T-helper 17 cell (primary cell): ENCODE results near the gene POLD4. TPM values are rescaled to one million over a fixed set of nuclear protein-coding genes. Genes with fewer than 3 reads are reported as not detected.
"Not testable (repeated sequence)": the region's sequence is repeated elsewhere in the genome, so short reads cannot be mapped to it uniquely, and the experiment has no call there.

Source experiments
- ATAC-seq: fragments of 150-1000 bp; cut with Tn5 transposase; 2 replicates; pipeline ENCODE4 v1.10.0; 2021; ENCODE audit warnings: mild to moderate bottlenecking, moderate library complexity
- DNase-seq, 3 donors: peaks; one replicate each; pipeline versions ENCODE4 v3.0.0 to v3.0.0-alpha.2; 2020 to 2021
- H3K9me3 ChIP-seq: one replicate; pipeline ENCODE4 v1.7.0; 2013; ENCODE audit warnings: low read length, mild to moderate bottlenecking; ENCODE audit not compliant: control insufficient read depth, poor library complexity, severe bottlenecking
- H3K27ac Mint-ChIP-seq: one replicate; pipeline ENCODE4 v1.8.0; 2022; ENCODE audit warnings: mild to moderate bottlenecking, moderate library complexity, mixed read lengths
- H3K27me3 Mint-ChIP-seq: one replicate; pipeline ENCODE4 v1.8.0; 2022; ENCODE audit warnings: mixed read lengths
- H3K36me3 Mint-ChIP-seq: one replicate; pipeline ENCODE4 v1.8.0; 2022; ENCODE audit warnings: low read depth, mixed read lengths
- H3K4me1 Mint-ChIP-seq: one replicate; pipeline ENCODE4 v1.8.0; 2022; ENCODE audit warnings: mild to moderate bottlenecking, mixed read lengths
- H3K4me3 Mint-ChIP-seq: one replicate; pipeline ENCODE4 v1.8.0; 2022; ENCODE audit warnings: mild to moderate bottlenecking, moderate library complexity, mixed read lengths
- total RNA-seq, 4 donors: library from RNA in 2 of 4; stranded (reverse) in 2 of 4; gene quantifications; one replicate each; pipeline ENCODE4 v1.2.3 and lab custom pipeline; 2022 to 2026

POLD4 gene
- 10 to 100 TPM; 45.9 to 61.0 TPM for total RNA-seq
- total RNA-seq (lab: John Stamatoyannopoulos, UW): 9.9 to 10.1 reads per million in 2 donors

DNA sequence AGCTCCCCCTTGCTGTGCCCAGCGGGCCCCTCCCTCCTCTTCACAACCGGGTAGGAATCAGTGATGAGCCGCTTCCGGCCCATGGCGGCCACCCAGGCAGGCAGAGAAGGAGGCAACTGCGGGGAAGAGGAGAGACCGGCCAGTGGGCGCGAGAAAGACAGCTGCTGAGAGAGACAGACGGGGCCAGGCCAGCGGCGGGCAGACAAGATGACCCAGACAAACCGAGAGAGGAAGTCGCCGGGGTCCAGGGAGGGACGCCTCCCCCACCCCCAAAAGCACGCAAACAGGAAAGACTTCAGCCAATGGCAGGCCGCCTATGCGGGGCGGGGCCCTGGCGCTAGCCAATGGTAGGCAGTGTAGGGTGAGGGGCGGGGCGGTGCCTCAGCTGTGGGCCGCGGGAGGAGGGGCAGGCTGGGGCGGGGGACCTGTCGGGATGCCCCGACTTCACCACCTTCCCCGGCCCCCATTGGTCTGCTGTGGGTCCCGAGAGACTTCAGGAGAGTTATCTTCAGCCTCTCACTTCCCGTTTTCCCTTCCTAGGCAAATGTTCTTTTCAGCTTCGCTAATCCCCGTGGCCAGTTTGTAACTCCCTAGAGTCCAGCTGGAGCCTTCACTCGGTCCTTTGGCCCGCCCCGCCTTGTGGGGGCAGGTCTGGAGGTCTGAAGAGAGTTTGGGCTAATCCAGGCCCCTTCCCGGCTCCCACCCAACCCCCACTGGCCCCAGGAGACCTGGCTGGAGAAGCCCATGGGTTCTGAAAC is at the start of gene POLD4:
Gene POLD4 (minus strand): TSS at position 230 of the 758 bp plus-strand sequence. CDS start 147 bp downstream, at position 83.
- peak within 1 kb of the TSS; percentile 97 for H3K27ac Mint-ChIP-seq
- H3K4me3 Mint-ChIP-seq: peak within 1 kb of the TSS; percentile 98
- H3K27me3 Mint-ChIP-seq: no peaks in the 10 kb centered on the region
- ATAC-seq (peak; percentile 90), DNase-seq (peak; percentile 92 to 95 (median 94))
- H3K36me3 Mint-ChIP-seq: no peaks in the 10 kb centered on the region
- H3K4me1 Mint-ChIP-seq: peaks cover 57% of the 10 kb centered on the region
- no peaks in the 10 kb centered on the region for H3K9me3 ChIP-seq

DNA sequence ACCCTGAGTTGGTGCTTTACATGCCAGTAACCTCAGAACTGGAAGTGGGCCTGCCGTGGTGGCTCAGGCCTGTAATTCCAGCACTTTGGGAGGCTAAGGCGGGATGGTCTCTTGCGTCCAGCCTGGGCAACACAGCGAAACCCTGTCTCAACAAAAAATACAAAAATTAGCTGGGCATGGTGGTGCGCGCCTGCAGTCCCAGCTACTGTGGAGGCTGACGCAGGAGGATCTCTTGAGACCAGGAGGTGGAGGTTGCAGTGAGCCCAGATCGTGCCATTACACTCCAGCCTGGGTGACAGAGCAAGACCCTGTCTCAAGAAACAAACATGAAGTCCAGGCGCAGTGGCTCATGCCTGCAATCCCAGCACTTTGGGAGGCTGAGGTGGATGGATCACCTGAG is 49.7 kb upstream of the POLD4 start:
- not testable (repeated sequence) for H3K27me3 Mint-ChIP-seq, H3K36me3 Mint-ChIP-seq, ATAC-seq, DNase-seq, H3K9me3 ChIP-seq
- Mint-ChIP-seq H3K27ac (peak overlapping the region; percentile 94), H3K4me3 (peak overlapping the region; percentile 99), H3K4me1 (peaks cover 37% of the 10 kb centered on the region)

DNA sequence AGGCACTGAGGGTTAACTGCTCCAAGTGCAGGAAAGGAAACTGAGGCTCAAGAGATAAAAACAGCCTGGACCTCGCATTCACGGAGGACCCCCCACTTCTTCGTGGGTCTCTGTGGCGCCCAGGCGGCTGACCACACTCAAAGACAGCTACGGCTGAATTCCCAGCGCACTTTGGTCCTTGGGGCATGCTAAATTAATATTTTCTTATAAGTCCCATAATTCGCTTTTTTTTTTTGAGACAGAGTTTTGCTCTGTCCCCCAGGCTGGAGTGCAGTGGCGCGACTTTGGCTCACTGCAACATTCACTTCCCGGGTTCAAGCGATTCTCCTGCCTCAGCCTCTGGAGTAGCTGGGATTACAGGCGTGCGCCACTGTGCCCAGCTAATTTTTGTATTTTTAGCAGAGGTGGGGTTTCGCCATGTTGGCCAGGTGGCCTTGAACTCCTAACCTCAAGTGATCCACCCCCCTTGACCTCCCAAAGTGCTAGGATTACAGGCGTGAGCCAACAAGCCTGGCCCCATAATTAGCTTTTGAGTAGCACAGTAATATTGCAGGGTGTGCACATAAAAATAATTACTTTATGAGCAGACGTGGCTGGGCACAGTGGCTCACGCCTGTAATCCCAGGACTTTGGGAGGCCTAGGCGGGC is 49.0 kb upstream of the POLD4 start:
- ATAC-seq, H3K27me3 Mint-ChIP-seq, H3K9me3 ChIP-seq, H3K36me3 Mint-ChIP-seq, DNase-seq: not testable (repeated sequence)
- H3K4me3 Mint-ChIP-seq: peak overlapping the region; percentile 99
- H3K4me1 Mint-ChIP-seq: peaks cover 39% of the 10 kb centered on the region
- peak overlapping the region; percentile 94 for H3K27ac Mint-ChIP-seq

DNA sequence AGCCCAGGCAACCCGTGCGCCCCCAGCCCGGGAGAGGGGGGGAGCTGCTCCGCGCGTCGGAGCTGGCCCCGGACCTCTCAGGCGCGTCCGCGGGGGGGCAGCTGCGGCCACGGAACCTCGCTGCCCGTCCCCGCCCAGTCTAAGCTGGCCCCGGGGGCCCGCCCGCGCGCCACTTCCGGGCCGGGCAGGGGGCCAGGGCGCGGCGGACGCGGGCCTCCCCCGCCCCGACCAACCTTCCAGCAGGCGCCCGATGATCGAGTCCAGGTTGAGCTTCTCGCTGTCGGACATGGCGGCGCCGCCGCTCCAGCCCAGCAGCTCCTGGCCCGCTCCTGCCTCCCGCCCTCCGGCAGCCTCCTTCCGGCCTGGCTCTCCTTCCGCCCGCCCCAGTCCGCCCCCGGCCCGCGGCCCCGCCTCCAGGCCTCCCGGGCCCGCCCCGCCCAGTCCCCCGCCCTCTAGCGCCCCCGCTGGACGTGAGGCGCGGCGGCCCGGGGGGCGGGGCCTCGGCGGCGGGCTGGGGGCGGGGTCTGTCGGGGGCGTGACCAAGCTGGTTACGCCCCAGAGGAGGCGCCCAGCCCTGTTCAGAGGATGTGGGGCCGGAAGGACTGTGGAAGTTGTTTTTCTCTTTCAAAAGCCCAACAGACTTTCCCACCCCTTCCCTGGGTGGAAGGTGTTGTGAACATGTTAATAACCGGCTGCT is 48.3 kb upstream of the POLD4 start, which contains the start of gene PPP1CA:
Gene PPP1CA (minus strand): TSS at position 364 of the 697 bp plus-strand sequence. CDS start 76 bp downstream, at position 288.
- H3K4me1 Mint-ChIP-seq: peaks cover 38% of the 10 kb centered on the region
- DNase-seq: peak; percentile 92 to 97 (median 92)
- peaks cover 6% of the 10 kb centered on the region for H3K36me3 Mint-ChIP-seq
- peak; percentile 80 for ATAC-seq
- H3K4me3 Mint-ChIP-seq: peak within 1 kb of the TSS; percentile 99
- peak within 1 kb of the TSS; percentile 94 for H3K27ac Mint-ChIP-seq
- H3K27me3 Mint-ChIP-seq: no peaks in the 10 kb centered on the region
- no peaks in the 10 kb centered on the region for H3K9me3 ChIP-seq

DNA sequence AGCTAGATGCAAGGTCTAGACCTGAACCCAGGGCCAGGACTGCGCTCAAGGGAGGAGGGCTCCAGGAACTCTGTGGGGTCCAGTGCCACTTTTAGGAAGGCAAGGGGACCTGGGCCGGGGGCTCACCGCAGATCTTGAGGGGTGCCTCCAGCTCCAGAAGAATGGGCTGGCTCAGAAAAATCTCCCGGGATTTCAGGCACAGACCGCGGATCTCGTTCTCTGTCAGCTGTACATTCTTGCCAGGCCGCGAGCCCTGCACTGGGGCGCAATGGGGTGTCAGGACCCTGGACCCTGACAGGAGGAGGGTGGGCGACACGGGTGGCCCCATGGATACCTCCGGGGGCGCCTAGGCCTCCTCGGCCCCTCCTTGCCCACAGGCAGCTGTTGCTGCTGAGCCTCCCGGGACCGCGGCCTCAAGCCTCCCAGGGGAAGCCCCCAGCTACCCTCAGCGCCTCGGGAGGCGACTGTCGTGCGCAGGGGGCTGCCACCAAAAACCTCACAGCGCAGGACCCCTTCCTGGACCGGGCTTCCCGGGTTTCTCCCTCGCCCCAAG is 47.7 kb upstream of the POLD4 start:
- DNase-seq (no peak), ATAC-seq (peak; percentile 2)
- Mint-ChIP-seq H3K36me3 (peaks cover 6% of the 10 kb centered on the region), H3K4me3 (peak overlapping the region; percentile 88), H3K27ac (peak overlapping the region; percentile 89), H3K4me1 (peaks cover 36% of the 10 kb centered on the region), H3K27me3 (no peaks in the 10 kb centered on the region)
- H3K9me3 ChIP-seq: no peaks in the 10 kb centered on the region

DNA sequence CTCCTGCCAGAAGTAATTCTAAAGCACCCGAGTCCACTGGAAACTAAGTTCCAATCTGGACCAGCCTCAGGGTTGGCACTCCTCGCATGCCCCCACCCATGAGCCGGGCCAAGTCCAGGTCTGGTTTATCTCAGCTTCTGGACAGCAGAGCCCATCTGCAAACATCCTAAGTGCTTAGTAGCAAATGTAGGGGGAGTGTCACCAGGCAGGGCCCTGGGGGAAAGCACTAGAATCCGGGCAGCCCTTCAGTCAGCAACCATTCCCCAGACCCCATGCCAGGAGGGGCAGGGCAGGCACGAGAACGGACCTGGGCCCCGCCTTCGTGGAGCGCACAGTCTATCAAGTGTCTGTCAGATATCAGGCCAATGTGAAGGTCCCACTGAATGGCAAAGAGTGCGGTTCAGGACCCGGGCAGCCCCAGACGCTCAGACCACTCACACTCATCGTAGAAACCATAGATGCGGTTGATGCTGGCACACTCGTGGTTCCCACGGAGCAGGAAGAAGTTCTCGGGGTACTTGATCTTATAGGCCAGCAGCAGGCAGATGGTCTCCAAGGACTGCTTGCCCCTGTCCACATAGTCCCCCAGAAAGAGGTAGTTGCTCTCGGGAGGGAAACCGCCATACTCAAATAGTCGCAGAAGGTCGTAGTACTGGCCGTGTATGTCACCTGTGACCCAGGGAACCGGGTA is 47.0 kb upstream of the POLD4 start:
- Mint-ChIP-seq H3K27me3 (no peaks in the 10 kb centered on the region), H3K4me3 (peak overlapping the region; percentile 88), H3K36me3 (peaks cover 6% of the 10 kb centered on the region), H3K4me1 (peaks cover 33% of the 10 kb centered on the region), H3K27ac (peak overlapping the region; percentile 89)
- no peak for ATAC-seq
- DNase-seq: no peak
- no peaks in the 10 kb centered on the region for H3K9me3 ChIP-seq

DNA sequence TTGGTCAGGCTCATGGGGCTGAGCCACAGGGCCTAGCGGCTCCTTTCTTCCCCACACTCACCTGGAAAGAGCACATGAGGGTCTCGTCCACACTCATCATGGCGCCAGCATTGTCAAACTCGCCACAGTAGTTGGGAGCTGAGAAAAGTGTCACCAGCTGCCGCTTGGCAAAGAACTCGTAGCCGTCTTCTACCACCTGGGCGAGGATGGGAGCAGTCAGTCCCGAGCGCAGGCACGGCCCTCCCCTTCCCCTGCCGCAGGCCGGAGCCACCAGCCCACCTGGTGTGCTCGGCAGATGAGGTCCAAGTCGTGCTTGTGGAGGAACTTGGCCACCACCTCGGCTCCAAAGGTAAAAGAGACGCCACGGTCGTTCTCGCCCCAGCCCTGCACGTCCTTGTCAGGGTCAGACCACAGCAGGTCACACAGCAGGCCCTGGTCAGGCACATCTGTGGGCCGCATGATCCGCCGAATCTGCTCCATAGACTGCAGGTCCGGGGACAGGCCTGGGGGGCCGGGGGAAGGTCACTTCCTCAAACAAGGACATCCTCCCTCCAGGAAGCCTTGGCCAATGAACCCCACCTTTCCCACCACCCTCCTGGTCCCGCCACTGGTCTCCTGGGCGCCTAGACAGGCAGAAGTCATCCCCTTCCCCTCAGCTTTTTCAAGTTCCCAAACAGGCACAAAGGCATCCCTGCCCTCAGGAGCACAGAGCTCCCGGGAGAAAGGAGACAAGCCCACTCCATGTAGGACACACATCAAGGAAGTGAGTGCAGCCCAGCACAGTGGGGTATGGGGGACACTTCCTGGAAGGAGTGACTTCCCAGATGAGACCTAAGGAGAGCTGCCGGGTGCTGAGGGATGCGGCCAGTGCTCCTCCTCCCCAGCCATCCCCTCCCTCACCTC is 45.6 kb upstream of the POLD4 start:
- no peaks in the 10 kb centered on the region for H3K27me3 Mint-ChIP-seq

DNA sequence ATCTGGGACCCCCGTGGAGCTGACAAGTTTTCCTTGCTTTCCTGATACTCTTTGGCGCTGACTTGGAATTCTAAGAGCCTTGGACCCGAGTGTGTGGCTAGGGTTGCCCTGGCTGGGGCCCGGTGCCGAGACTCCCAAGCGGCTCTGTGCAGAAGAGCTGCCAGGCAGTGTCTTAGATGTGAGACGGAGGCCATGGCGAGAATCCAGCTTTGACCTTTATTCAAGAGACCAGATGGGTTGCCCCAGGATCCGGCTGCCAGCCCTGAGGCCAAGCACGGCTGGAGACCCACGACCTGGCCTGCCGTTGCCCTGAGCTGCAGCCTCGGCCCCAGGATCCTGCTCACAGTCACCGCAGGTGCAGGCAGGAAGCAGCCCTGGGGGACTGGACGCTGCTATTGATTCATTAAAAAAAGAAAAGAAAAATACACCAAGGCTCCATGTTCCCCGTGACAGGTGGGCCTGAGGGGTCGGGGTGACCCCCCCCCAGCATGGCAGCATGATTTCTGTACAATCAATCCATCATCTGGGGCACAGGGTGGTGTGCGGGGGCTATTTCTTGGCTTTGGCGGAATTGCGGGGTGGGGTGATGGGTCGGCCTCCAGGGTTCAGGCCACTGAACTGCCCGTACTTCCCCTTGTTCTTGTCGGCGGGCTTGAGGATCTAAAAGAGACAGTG is 44.8 kb upstream of the POLD4 start:
- peaks cover 24% of the 10 kb centered on the region for H3K4me1 Mint-ChIP-seq
- peak overlapping the region; percentile 59 for H3K4me3 Mint-ChIP-seq
- no peak for DNase-seq
- peaks cover 3% of the 10 kb centered on the region for H3K36me3 Mint-ChIP-seq
- ATAC-seq: no peak
- H3K27me3 Mint-ChIP-seq: no peaks in the 10 kb centered on the region
- no peaks in the 10 kb centered on the region for H3K9me3 ChIP-seq
- H3K27ac Mint-ChIP-seq: peak overlapping the region; percentile 94

More for the DNA sequence above, 45.6 kb upstream of the POLD4 start:
- H3K36me3 Mint-ChIP-seq: peaks cover 3% of the 10 kb centered on the region
- no peaks in the 10 kb centered on the region for H3K9me3 ChIP-seq
- peaks cover 26% of the 10 kb centered on the region for H3K4me1 Mint-ChIP-seq
- DNase-seq (no peak), ATAC-seq (no peak)
- peak overlapping the region; percentile 67 for H3K4me3 Mint-ChIP-seq
- H3K27ac Mint-ChIP-seq: peak overlapping the region; percentile 94

DNA sequence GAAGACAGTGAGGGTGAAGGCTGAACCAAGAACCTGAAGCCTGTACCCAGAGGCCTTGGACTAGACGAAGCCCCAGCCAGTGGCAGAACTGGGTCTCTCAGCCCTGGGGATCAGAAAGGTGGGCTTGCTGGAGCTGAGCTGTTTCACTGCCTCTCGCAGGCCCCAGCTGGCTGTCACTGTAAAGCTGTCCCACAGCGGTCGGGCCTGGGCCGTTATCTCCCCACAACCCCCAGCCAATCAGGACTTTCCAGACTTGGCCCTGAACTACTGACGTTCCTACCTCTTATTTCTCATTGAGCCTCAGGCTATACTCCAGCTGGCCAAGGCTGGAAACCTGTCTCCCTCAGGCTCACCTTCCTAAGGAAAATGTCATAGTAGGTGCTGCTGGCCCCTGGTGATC is 44.2 kb upstream of the POLD4 start:
- Mint-ChIP-seq H3K27me3 (no peaks in the 10 kb centered on the region), H3K36me3 (peaks cover 3% of the 10 kb centered on the region), H3K4me1 (peaks cover 27% of the 10 kb centered on the region), H3K4me3 (peak overlapping the region; percentile 59), H3K27ac (peak overlapping the region; percentile 94)
- ATAC-seq: no peak
- no peak for DNase-seq
- no peaks in the 10 kb centered on the region for H3K9me3 ChIP-seq

DNA sequence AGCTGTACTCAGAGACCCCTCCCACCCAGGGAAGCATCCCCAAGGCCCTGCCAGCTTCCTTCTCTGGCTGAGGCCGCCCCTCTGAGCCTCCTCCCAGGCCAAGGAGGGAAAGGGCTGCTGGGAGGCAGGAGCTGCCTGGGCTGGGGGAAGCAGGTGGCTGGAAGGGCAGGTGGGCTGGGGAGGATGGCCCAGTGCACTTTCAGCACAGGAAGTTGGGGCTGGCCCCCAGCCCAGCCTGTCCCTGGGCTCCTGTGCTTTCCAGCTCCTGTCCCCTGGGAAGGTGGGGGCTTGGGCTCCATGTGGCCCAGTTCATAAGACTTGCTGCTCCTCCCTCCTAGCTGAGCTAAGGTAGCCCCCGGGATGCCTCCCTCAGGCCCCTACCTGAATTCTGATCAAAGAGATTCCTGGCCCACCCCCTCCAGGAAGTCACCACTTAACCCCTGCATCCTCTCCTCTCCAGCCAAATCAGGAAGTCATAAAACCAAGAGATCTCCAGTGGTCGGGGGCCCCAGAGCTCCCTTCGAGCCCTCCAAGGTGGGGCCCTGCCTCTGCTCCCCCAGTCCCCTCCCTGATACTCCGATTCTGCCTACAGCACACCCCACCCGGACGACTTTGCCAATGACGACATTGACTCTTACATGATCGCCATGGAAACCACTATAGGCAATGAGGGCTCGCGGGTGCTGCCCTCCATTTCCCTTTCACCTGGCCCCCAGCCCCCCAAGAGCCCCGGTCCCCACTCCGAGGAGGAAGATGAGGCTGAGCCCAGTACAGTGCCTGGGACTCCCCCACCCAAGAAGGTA is 43.4 kb upstream of the POLD4 start:
- H3K27me3 Mint-ChIP-seq: no peaks in the 10 kb centered on the region
- peaks cover 3% of the 10 kb centered on the region for H3K36me3 Mint-ChIP-seq
- H3K27ac Mint-ChIP-seq: peak overlapping the region; percentile 94
- H3K9me3 ChIP-seq: no peaks in the 10 kb centered on the region
- peaks cover 29% of the 10 kb centered on the region for H3K4me1 Mint-ChIP-seq
- no peak for DNase-seq
- H3K4me3 Mint-ChIP-seq: peak overlapping the region; percentile 78
- no peak for ATAC-seq

DNA sequence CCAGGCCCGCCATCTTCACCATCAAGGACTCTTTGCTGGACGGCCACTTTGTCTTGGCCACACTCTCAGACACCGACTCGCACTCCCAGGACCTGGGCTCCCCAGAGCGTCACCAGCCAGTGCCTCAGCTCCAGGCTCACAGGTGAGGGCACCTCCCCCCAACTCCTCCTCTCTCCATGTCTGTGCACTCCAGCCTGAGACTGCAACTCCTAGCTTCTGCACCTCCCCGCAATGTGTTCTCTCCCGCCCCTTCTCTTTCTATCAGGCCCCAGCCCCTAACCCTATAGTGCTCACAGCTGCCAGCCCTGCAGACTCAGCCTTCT is 42.9 kb upstream of the POLD4 start:
- ATAC-seq (no peak), DNase-seq (no peak)
- Mint-ChIP-seq H3K4me1 (peaks cover 31% of the 10 kb centered on the region), H3K36me3 (peaks cover 3% of the 10 kb centered on the region), H3K4me3 (peak overlapping the region; percentile 19), H3K27me3 (no peaks in the 10 kb centered on the region), H3K27ac (no peak overlapping the region)
- no peaks in the 10 kb centered on the region for H3K9me3 ChIP-seq
